K562 (cell line): ENCODE results near the gene SELENOI. TPM values are rescaled to one million over a fixed set of nuclear protein-coding genes. Genes with fewer than 3 reads are reported as not detected.

ENCODE experiments used
- ATAC-seq: fragments of 200-7000 bp; cut with Tn5 transposase; 3 replicates; pipeline ENCODE4 v1.9.1; 2020; ENCODE audit warnings: moderate library complexity
- BruUV-seq: library from RNA; stranded (reverse); fragments of 400-500 nt; replicated peaks from 2 replicates; lab custom pipeline; 2021; lab: Mats Ljungman, UMichigan
- CTCF ChIA-PET: fragments of 300-600 bp; formaldehyde crosslinking; extraction: SDS; loops from one replicate; lab custom pipeline; 2021; ENCODE audit warnings: low intra/inter-chr PET ratio; lab: Yijun Ruan, JAX
- POLR2A ChIA-PET: fragments of 300-600, 350-650 bp; sonication (Branson Sonifier 250); formaldehyde crosslinking; extraction: SDS; loops from one replicate; lab custom pipeline; 2021; ENCODE audit warnings: antibody characterized with exemption, inconsistent platforms; lab: Yijun Ruan, JAX
- DNase-seq, 4 experiments: peaks; one replicate each; pipeline versions ENCODE4 v3.0.0 to v3.0.0-alpha.2; 2011 to 2018; ENCODE audit warnings: low spot score in 3 of 4, mixed read lengths in 3 of 4; ENCODE audit errors: extremely low read depth in 1 of 4
- FAIRE-seq: peaks from 2 replicates; lab custom pipeline; 2011; peaks lifted over from hg19 to GRCh38; lab: Jason Lieb, UNC
- H2AFZ ChIP-seq: 2 replicates; pipeline ENCODE4 v1.6.0; 2011; ENCODE audit warnings: low read depth, low read length, control low read depth, inconsistent platforms
- H3K27ac ChIP-seq: fragments of 200-600 bp; 3 replicates; pipeline ENCODE4 v1.8.0; 2011; ENCODE audit warnings: low read depth, mild to moderate bottlenecking, control low read depth, inconsistent platforms, low read length, moderate library complexity, mixed read lengths; ENCODE audit errors: extremely low read depth
- H3K27me3 ChIP-seq, 2 experiments: fragments of 300-600 bp in 1 of 2; 2 replicates in 1 of 2; 3 replicates in 1 of 2; pipeline versions ENCODE4 v1.6.0 to v1.8.0; 2011; ENCODE audit warnings: inconsistent platforms in 2 of 2, low read length in 2 of 2, mild to moderate bottlenecking in 1 of 2, mixed read lengths in 1 of 2, moderate library complexity in 1 of 2; ENCODE audit not compliant: control insufficient read depth in 2 of 2, insufficient read depth in 2 of 2
- H3K36me3 ChIP-seq: fragments of 300-600 bp; 3 replicates; pipeline ENCODE4 v1.8.0; 2011; ENCODE audit warnings: mild to moderate bottlenecking, low read length, inconsistent platforms; ENCODE audit not compliant: control insufficient read depth, insufficient read depth
- H3K4me1 ChIP-seq, 2 experiments: fragments of 200-600 bp in 1 of 2; replicated peaks in 1 of 2; 2 replicates in 1 of 2; 3 replicates in 1 of 2; pipeline versions ENCODE4 v1.5.1 to v1.8.0; 2011; ENCODE audit warnings: inconsistent platforms in 2 of 2, low read length in 2 of 2, mild to moderate bottlenecking in 1 of 2, mixed read lengths in 1 of 2, moderate library complexity in 1 of 2; ENCODE audit not compliant: control insufficient read depth in 2 of 2, insufficient read depth in 2 of 2
- H3K4me2 ChIP-seq: 2 replicates; pipeline ENCODE4 v1.6.1; 2011; ENCODE audit warnings: low read length, control low read depth, inconsistent platforms, mixed read lengths; ENCODE audit not compliant: insufficient read depth
- H3K4me3 ChIP-seq: fragments of 200-600 bp; sonication (generic), shearing (Covaris generic); 2 replicates; pipeline ENCODE4 v1.5.1; 2016; ENCODE audit warnings: control low read depth, inconsistent platforms
- H3K79me2 ChIP-seq: fragments of 200-600 bp; 3 replicates; pipeline ENCODE4 v1.8.0; 2011; ENCODE audit warnings: low read length, inconsistent platforms; ENCODE audit not compliant: control insufficient read depth, insufficient read depth
- H3K9ac ChIP-seq, 2 experiments: 2 replicates each; pipeline versions ENCODE4 v1.6.0 to v1.6.1; 2011; ENCODE audit warnings: low read depth in 2 of 2, low read length in 2 of 2, control low read depth in 1 of 2, inconsistent platforms in 1 of 2, mild to moderate bottlenecking in 1 of 2, mixed read lengths in 1 of 2; ENCODE audit not compliant: insufficient read depth in 1 of 2
- H3K9me1 ChIP-seq: one replicate; pipeline ENCODE4 v1.6.0; 2011; ENCODE audit warnings: inconsistent platforms, mild to moderate bottlenecking, low read length, moderate library complexity; ENCODE audit not compliant: control insufficient read depth, insufficient read depth
- H3K9me3 ChIP-seq: replicated peaks from 2 replicates; pipeline ENCODE4 v1.5.1; 2011; ENCODE audit warnings: low read depth, low read length, inconsistent platforms; ENCODE audit not compliant: control insufficient read depth, insufficient read depth
- H4K20me1 ChIP-seq: replicated peaks from 2 replicates; pipeline ENCODE4 v1.6.1; 2011; ENCODE audit warnings: low read length, inconsistent platforms, mixed read lengths; ENCODE audit not compliant: control insufficient read depth, insufficient read depth
- ATF3 ChIP-seq, 2 experiments: fragments of 450-650 bp in 1 of 2; sonication (generic) in 1 of 2; formaldehyde crosslinking in 1 of 2; IDR thresholded peaks in 1 of 2; conservative IDR thresholded peaks in 1 of 2; 2 replicates each; pipeline versions ENCODE4 v1.6.1 to v1.8.1; 2016 to 2023; ENCODE audit warnings: mild to moderate bottlenecking in 2 of 2, moderate library complexity in 2 of 2, inconsistent platforms in 1 of 2, missing genetic modification reagents in 1 of 2
- CEBPZ ChIP-seq: fragments of 150-350 bp; IDR thresholded peaks from 2 replicates; pipeline ENCODE4 v1.6.1; 2014; ENCODE audit warnings: low read depth, mild to moderate bottlenecking, low read length, borderline replicate concordance
- ELK3 ChIP-seq: fragments of 450-650 bp; formaldehyde crosslinking; IDR thresholded peaks from 2 replicates; pipeline ENCODE4 v1.4.0; 2020; ENCODE audit warnings: mild to moderate bottlenecking
- POLR2G ChIP-seq: fragments of 200-400 bp; formaldehyde crosslinking; IDR thresholded peaks from 2 replicates; pipeline ENCODE4 v1.6.1; 2017; ENCODE audit warnings: low read depth, mild to moderate bottlenecking, antibody characterized with exemption, low read length, moderate library complexity
- UBTF ChIP-seq, 2 experiments: IDR thresholded peaks; 2 replicates each; pipeline ENCODE4 v1.6.1; 2012; ENCODE audit warnings: improper control_type of control experiment in 2 of 2, low read depth in 2 of 2, low read length in 2 of 2, borderline replicate concordance in 1 of 2
- ZBTB33 ChIP-seq: sonication (generic); formaldehyde crosslinking; IDR thresholded peaks from 2 replicates; pipeline ENCODE4 v1.8.1; 2023; ENCODE audit warnings: mild to moderate bottlenecking, missing genetic modification reagents
- WGBS: fragments of 100-300 bp; shearing (Covaris generic); methylation state at CpG from one replicate; pipeline ENCODE4 v1.1.6; 2016; ENCODE audit warnings: low coverage, mixed read lengths; ENCODE audit not compliant: insufficient coverage; ENCODE audit errors: missing lambda C conversion rate; 5-methylcytosine and 5-hydroxymethylcytosine counted together
- in situ Hi-C: fragments of 300-500 bp; cut with MboI; formaldehyde crosslinking; loops from 4 replicates; pipeline ENCODE4 v1.15.0; 2018; ENCODE audit warnings: inconsistent platforms, mixed read lengths
- intact Hi-C: fragments of 100-400 bp; cut with micrococcal nuclease; formaldehyde crosslinking; loops from 2 replicates; pipeline ENCODE4 v1.14.2; 2022
- polyA plus RNA-seq, 8 experiments: library from polyadenylated mRNA; depleted of rRNA in 4 of 8; stranded (reverse) in 5 of 8; unstranded in 3 of 8; fragments of >200 nt; fragmentation: Nextera tagmentation in 2 of 8; fragmentation: Illumina TruSeq in 1 of 8; extraction: Ambion mirVana in 2 of 8; extraction: Trizol in 1 of 8; gene quantifications; 2 replicates each; pipeline versions ENCODE4 v1.2.1 to v1.2.3, GENCODE V29; 2011 to 2014; ENCODE audit warnings: inconsistent platforms in 1 of 8, missing spikeins in 1 of 8
- total RNA-seq, 7 experiments: library from RNA; depleted of rRNA in 6 of 7; stranded (reverse); fragments of >200 nt in 6 of 7; fragmentation: Illumina TruSeq in 2 of 7; extraction: Trizol in 2 of 7; gene quantifications; 2 replicates each; pipeline versions ENCODE4 v1.2.1 to v1.2.3, GENCODE V29; 2011 to 2021; ENCODE audit warnings: low replicate concordance in 1 of 7

SELENOI gene
- total and polyA plus RNA-seq, 9 of the 15 experiments (the other 6 are each of a cell fraction or from before 2014, with no cell fraction given): 9.6 to 46.9 (median 24.4) TPM

- TF ChIP-seq CEBPZ: no peak
- peak; percentile 45; the same call in 1 of the 2 replicates for TF ChIP-seq ATF3 (IDR thresholded peaks at IDR 0.05)
- no peak for TF ChIP-seq ATF3 (CRISPR knock-in tag; conservative IDR thresholded peaks at IDR 0.05)
These were observed 54.8 kb downstream of the SELENOI start (continued) for GRCh38 chr2:26400723-26401122.

GRCh38 chr2:26401739-26402541 lies 56.0 kb downstream of the SELENOI start, which contains the start of gene DRC1:
Gene DRC1, plus strand, starts transcription at chr2:26401920. Its CDS starts 70 bp downstream, at chr2:26401990.
- Histone ChIP-seq H3K4me2 (no peak within 1 kb of the TSS), H3K4me3 (no peak within 1 kb of the TSS), H3K27ac (no peak within 1 kb of the TSS), H4K20me1 (no peaks in the 10 kb centered on the region), H2AFZ (no peak within 1 kb of the TSS), H3K79me2 (no peaks in the 10 kb centered on the region), H3K4me1 (peaks cover 2 to 4% of the 10 kb centered on the region in 2 experiments; a peak in 2 of 5 replicates), H3K9ac (no peak within 1 kb of the TSS), H3K27me3 (no peaks in the 10 kb centered on the region), H3K9me3 (no peaks in the 10 kb centered on the region), H3K36me3 (no peaks in the 10 kb centered on the region), H3K9me1 (no peaks in the 10 kb centered on the region)
- TF ChIP-seq ELK3 (CRISPR knock-in tag) (no peak), POLR2G (peak; percentile 53), UBTF (IDR thresholded peaks at IDR 0.05; ENCODE audit: borderline replicate concordance in 1 of 2, low read depth in 2 of 2, low read length in 2 of 2) (no peak), ZBTB33 (peak; percentile 95)
- 92% methylated on average over 24 of the region's 63 CpGs for WGBS
- ATAC-seq (no peak), DNase-seq (no peak), FAIRE-seq (no peak)
- ChIA-PET CTCF (no interaction called here), POLR2A (interaction anchor here (0.6 kb wide), 1 partner anchor 86 kb away, joined by 3 read pairs; no protein-coding TSS in a partner anchor)
- in situ Hi-C loops (no loop called here), intact Hi-C loops (no loop called here)
- BruUV-seq: no TSS peak
